Measurements from ENCODE around the gene PACSIN3. TPM values are rescaled to one million over a fixed set of nuclear protein-coding genes. Genes with fewer than 3 reads are reported as not detected.

Gene PACSIN3
- total RNA-seq (2022; extraction: Qiagen RNA extraction) = 23.2 to 29.2 TPM (median 28.0 TPM) in 5 replicates

DNA sequence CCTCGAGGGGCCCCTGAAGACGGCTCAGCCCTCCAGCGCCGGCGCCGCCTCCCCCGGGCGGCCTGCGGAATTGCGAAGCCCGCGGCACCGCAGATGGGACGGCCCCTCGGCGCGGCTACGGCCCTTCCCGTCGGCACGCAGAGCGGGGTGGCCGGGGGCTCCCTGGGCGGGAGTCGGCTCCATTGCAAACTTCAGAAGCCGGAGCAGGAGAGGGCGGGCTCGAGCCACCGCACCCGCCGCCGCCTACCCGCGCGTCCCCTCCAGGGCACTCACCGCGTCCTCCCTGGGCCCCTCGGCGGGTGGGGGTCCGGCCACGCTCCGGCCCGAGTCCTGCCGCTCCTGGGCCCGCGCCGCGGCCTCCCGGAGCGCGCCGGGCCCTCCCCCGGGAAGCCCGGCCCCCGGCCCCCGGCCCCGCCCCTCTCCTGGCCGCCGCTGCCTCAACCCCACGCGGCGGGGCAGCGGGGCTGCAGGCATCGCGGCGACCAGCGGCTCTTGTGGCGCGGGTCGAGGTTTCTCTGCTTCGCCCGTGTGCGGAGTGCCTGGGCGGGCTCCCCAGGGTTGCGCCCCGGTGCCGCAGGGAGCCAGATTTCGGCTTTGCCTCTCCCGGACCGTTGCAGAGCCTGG lies at the start of gene PACSIN3:
Gene PACSIN3 (minus strand): TSS at position 359 of the 624 bp plus-strand sequence. CDS start 3,707 bp downstream, outside the sequence.

DNA sequence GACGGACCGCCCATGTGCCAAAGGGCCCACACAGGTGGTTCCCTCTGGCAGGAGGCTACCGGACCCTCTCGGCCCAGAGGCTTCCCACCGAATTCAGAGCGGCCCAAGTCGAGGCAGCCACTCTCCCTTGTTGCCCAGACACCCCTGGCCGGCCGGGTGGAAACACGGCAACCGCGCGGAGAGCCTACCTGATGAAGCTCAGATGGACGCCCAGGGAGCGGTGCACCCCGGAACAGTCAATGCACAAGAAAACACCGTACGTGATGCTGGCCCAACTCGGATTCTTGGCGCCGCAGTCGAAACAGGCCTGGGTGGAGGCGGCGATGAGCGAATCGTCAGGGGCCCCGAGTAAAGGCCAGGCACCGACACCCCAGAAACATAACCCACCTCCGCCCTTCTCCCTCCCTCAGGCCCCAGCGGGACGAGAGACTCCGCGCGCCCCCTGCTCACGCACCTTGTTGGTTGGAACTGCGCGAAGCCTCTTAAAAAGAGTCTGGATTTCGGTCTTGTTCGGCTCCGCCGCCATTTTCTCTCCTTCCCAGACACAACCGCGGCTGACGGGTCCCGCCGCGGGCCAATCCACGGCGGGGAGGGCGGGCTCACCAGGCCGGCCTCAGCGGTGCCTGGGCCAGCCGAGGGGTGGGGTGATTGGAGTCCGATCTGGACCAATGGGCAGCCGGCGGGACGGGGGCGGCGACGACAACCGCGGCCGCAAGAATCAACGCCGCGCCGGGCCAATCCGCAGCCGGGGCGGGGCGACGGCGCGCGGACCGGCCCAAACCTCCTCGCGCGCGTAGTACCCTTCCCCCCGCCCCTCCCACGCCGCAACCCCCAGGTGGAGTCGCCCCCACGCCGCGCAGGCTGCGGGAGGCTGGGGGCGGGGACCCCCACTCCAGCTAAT lies 9.7 kb downstream of the PACSIN3 start, which contains the start of gene ARFGAP2:
Gene ARFGAP2 (minus strand): TSS at position 552 of the 901 bp plus-strand sequence. CDS start 26 bp downstream, at position 526.

Other genes starting within 250 kb of the PACSIN3 start
- 26.7 to 34.4 TPM (median 29.3 TPM) in 5 replicates for gene CSTPP1, start 249.7 kb downstream of the PACSIN3 start, total RNA-seq (2022; extraction: Qiagen RNA extraction)
- gene ARFGAP2, start 9.6 kb downstream of the PACSIN3 start, total RNA-seq (2022; extraction: Qiagen RNA extraction) = 26.8 to 29.1 TPM (median 29.0 TPM) in 5 replicates
- gene DDB2, start 28.5 kb upstream of the PACSIN3 start, total RNA-seq (2022; extraction: Qiagen RNA extraction) = 79.6 to 90.0 TPM (median 84.0 TPM) in 5 replicates
- 20.8 to 26.7 TPM (median 22.0 TPM) in 5 replicates for gene ACP2, start 62.4 kb upstream of the PACSIN3 start, total RNA-seq (2022; extraction: Qiagen RNA extraction)
- gene NR1H3, start 71.6 kb upstream of the PACSIN3 start, total RNA-seq (2022; extraction: Qiagen RNA extraction) = 7.4 to 12.9 TPM (median 11.5 TPM) in 5 replicates
- 20.8 to 22.4 TPM (median 21.5 TPM) in 5 replicates for gene MADD, start 83.7 kb upstream of the PACSIN3 start, total RNA-seq (2022; extraction: Qiagen RNA extraction)
- gene MYBPC3, start 166.3 kb upstream of the PACSIN3 start, total RNA-seq (2022; extraction: Qiagen RNA extraction) = 0.07 to 0.12 TPM (median 0.08 TPM) in 4 of 5 replicates, not detected in the other
- gene SPI1, start 192.1 kb upstream of the PACSIN3 start, total RNA-seq (2022; extraction: Qiagen RNA extraction) = 0.15 to 0.20 TPM in 2 of 5 replicates, not detected in the others
- 46.6 to 60.3 TPM (median 53.7 TPM) in 5 replicates for gene SLC39A13, start 222.2 kb upstream of the PACSIN3 start, total RNA-seq (2022; extraction: Qiagen RNA extraction)
- gene PSMC3, start 240.0 kb upstream of the PACSIN3 start, total RNA-seq (2022; extraction: Qiagen RNA extraction) = 189 to 259 TPM (median 197 TPM) in 5 replicates

All from A549 treated with Mapracorat at 1 μM for 4 hours (cell line).